GM21526 (cell line): Measurements from ENCODE around the gene FGFBP2.
"Not testable (repeated sequence)": the region's sequence is repeated elsewhere in the genome, so short reads cannot be mapped to it uniquely, and the experiment has no call there.

ENCODE experiments used
- ATAC-seq: cut with Tn5 transposase; IDR thresholded peaks from one replicate; pipeline ENCODE4 v1.9.1; 2021; ENCODE audit warnings: moderate library complexity; ENCODE audit not compliant: unreplicated experiment, low FRiP score

FGFBP2 gene

DNA sequence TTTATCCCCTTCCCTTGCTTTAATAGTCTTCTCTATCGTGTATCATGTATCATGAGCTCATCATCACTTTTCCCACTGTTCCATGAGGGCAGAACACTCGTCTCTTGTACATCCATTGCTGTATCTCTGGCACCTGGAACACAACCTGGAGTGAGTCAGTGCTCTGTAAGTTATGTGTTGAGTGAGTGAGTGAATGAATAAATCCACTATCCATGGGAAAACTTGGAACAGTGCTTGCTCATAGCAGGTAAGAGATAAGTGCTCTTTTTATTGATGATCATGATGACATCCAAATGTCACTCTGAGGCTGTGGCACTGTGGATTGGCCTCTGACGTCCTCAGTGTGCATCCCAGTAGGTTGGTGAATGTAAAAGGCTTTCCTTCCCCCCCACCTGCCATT, 28.7 kb downstream of the FGFBP2 start:
- no peak for ATAC-seq

DNA sequence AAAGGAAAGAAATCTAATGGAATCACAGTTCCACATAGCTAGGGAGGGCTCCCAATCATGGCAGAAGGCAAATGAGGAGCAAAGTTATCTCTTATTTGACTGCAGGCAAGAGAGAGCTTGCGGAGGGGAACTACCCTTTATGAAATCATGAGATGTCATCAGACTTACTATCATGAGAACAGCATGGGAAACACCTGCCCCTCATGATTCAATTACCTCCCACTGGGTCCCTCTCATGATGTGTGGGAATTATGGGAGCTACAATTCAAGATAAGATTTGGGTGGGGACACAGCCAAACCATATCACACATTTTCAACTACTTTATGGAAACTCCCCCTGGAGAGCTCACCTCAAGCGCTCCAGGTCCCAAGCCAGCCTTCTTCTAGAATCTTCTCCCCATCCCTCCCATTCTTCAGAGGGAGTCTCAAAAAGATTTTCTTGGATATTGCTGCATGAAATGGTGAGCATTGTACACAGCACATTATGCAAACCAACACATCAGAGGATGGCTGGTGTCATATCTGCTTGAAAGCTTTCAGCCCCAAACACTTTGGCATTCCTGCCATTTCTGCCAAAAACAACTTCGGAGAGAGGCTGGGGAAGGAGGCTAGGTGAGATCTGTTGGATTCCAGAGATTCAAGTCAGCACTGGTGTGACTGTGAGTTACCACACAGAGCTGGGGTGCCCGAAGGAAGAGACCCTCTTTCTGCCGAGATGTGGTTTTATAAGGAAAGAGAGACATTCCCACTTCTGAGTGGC, 31.3 kb downstream of the FGFBP2 start:
- ATAC-seq, result no peak

DNA sequence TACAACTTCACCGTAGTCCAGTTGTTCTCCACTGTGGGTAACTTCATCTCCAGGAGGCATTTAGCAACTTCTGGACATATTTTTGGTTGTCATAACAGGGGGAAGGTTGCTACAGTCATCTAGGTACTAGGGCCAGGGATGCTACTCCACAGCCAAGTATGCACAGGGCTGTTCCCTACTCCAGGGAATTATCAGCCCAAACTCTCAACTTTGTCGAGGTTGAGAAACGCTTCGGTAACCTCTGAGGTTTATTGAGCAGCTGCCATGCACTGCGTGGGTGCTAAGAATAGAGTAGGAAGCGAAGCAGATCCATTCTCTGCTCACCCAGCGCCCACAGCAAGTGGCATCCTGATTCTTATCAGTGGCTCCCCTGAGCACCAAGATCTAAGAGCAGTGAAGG, 32.7 kb downstream of the FGFBP2 start:
- peak; percentile 49 for ATAC-seq

DNA sequence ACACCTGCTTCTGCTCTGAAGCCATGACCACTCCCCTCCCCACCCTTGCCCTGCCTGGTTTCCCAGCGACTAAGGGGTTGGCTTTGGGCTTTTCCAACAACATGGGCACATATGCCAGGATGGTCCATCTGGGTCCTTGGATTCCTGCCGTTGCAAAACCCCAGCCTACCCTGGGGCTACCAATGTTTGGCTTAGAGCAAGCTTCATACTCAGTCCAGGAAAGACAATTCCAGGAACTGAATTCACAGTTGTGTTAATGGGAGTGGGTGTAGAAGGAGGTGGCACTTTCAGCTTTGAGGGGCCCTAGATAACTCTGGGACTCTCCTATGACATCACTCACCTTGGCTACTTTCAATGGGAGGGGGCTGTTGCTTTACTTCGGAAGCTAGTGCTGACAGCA, 33.4 kb downstream of the FGFBP2 start:
- ATAC-seq, result no peak

DNA sequence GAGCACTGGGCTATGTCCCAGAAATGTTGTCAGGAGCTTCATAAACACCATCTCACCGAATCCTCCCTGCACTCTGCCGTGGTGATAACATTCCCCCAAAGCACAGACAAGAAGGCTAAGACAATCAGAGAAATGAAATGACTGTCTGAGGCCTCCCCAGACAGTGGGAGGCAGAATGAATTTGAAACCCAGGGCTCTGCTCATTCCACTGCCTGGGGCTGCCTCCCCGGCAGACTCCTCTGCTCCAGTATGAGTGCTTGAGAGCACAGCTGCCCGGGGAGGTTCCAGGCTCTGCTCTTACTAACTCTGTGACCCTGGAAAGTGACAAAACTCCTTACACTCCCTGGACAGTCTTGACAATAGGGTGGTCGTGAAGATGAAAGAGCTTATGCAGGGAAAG, 34.1 kb downstream of the FGFBP2 start:
- ATAC-seq, result no peak

DNA sequence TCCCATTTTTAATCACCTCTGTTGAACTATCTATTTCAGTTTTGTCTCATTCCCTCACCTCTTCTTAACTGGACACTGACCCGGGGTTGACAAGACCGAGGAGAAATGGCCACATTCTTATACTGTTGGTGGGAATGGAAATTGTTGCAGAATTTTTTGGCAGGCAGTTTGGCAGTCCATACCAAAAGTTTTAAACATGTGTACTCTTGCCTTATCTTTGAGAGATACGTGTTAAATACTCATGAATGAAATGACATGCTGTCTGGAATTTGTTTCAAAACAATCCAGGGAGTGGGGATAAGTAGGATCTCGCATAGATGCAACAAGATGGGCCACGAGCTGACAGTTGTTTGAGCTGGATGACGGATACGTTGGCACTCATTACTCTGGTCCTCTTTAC, 36.5 kb downstream of the FGFBP2 start:
- no peak for ATAC-seq

DNA sequence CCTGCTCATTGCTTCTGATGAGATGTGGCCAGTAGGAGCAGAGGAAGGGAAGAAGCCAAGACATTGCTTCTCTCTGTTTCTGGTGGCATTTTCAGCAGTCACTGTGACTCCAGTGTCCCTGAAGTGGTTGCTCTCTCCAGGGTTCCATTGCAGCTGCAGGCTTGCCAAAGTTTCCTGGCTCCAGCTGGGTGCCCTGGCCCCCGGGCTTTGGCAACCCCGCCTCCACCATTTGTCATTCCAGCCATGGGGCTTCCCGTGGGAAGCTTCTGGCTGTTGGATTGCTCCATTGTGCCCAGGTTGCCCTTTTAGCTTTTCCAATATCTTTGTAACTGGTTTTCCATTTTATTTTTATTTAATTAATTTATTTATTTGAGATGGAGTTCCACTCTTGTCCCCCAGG, 37.1 kb downstream of the FGFBP2 start:
- no peak for ATAC-seq

DNA sequence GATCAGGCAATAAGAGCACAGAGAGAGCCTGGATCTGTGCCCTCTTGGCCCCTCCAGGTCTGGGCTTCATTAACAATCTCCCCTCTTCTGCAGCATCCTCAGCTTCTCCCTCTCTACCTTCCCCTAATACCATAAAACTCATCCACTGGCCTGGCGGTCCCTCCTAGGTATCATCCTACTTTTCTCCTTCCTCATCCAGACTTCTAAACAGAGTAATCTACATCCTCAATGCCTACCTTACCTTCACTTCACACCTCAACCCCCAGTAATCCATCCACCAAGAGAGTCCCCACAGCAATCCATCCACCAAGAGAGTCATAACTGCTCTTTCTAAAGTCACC, 41.4 kb downstream of the FGFBP2 start:
- no peak for ATAC-seq

DNA sequence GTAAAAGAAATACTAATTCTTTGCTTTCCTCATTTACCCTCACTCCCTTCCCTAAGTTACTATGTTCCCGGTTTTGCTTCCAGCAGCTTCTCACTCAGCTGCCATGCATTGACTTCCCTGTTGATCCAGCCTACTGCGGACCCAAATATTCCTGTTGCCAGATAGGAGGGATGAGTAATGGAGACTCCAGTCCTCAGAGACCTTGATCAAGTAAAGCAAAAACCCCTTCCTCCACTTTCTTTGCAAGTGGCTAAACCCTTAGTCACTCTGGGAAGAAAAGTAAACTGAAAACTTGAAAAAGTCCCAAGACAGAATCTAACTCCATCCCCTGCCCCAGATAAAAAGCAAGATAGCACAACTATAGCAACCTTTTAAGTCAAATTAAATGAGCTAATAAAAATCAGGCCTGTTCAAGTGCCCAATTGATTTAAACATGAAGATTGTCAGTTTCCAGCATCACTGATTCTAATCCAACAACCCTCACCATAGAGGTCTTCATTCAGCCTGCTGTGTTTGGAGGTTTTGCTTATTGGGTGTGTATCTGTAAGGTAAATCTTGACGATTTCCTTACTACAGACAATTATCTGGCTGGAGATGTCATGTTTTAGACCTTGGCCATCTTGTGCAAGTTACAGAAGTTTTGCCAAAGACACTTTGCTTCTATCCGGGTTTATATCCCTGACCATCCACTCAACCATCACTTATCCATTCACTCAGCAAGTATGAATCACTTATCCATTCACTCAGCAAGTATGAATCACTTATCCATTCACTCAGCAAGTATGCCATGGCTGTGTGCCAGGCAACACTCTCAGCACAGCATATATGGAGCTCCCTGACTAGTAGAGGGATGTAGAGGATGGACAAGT, 42.0 kb downstream of the FGFBP2 start:
- no peak for ATAC-seq

DNA sequence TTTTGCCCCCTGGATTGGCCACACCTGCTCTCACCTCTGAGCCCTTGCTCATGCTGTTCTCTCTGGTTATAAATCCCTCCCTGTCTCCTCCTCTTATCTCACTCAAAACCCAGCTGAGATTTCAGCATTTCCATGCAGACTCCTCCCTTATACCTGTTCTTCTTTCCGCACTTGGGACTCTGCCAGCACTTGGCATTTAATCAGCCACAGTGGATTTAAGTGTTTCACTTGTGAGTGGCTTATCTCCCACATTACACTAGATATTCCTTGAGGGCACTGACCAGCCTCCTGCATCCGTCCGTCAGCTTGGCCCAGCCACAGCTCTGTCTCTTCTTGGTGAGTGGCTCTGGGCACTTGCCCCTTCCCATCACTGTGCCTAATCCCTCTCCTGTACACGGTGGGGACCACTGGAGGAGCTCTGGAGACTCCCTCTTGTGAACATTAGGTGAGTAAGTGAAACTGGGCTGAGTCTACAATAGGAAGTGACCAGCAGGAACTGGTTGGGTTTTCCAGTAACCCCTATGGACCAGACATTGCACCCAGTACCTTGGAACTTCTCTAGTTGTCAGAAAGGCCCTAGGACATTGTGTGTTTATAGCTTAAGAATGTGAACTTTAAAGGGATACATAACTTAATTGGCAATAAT, 44.4 kb downstream of the FGFBP2 start:
- no peak for ATAC-seq

DNA sequence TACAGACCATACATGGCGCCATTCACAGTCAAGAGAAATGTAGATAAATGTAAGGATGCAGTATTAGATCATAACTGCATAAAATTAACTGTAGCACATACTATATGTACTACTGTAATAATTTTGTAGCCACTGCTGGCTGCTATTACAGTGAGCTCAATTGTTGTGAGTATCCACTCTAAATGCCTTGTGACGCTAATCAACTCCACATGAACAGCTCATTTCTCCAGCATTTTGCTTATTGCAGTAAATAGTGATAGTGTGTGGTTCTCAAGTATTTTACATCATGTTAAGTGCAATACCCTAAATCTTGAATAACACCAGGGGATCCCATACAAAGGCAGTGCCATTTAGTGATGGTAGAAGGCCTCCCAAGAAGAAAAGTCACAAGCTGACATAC, 45.7 kb downstream of the FGFBP2 start:
- no peak for ATAC-seq

DNA sequence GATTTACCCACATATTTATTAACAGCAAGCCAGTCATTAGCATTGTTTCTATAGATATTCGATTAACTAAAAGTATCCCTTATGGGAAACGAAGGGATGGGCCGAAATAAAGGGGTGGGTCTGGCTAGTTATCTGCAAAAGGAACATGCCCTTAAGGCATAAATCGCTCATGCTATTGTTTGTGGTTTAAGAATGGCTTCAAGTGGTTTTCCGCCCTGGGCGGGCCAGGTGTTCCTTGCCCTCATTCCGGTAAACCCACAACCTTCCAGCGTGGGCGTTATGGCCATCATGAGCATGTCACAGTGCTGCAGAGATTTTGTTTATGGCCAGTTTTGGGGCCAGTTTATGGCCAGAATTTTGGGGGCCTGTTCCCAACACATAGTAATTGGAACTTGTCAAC, 46.6 kb downstream of the FGFBP2 start:
- ATAC-seq, result not testable (repeated sequence)

DNA sequence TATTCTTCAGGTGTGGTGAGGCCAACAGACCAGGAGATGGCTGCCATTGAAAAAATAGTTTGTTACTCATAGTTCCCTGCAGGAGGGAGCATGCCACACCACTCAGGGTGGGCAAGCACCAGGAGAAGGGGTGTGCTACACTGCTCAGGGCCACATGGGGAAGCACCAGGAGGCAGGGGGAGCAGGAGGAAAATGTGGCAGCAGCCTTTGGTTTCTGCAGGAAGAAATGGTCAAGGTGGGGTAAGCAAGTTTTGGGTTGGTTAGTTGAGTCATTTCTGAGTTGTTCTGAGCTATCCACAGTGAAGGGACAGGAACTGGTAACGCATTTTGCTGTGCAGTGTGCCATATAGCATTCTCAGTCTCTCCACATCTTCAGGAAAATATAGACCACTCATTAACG, 48.2 kb downstream of the FGFBP2 start:
- no peak for ATAC-seq

DNA sequence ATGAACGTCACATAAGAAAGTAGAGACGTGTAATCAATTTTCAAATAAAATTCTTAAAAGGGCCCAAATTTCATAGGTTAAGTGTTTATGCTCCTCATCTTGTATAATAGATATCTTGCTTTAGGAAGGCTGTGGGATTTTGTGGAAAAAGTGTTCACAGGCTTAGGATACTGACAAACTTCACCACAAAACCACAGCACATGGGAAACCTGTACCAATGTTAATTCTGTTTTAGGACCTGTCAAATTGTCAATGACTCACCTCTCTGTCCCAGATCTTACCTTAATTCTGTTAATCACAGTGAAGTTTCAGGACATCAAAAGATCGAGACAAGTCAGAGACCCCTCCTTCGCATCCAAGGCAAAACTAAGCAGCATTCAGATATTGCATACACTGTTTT, 48.7 kb downstream of the FGFBP2 start:
- ATAC-seq, result no peak

DNA sequence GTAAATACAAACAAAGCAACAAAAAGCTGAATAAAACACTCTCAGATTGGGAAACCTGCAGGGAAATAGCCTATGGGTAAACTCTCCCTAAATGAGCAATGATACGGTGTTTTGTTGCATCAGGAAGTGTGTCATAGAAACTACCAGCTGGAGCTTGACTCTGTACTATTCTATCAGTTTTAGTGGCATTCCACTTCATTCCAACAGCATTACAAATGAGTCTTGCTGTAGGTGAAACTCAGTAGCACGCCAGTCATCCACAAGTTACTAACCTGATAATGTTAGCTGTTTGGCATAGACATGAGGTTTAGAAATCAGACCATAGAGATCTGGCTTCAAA, 49.4 kb downstream of the FGFBP2 start:
- no peak for ATAC-seq

DNA sequence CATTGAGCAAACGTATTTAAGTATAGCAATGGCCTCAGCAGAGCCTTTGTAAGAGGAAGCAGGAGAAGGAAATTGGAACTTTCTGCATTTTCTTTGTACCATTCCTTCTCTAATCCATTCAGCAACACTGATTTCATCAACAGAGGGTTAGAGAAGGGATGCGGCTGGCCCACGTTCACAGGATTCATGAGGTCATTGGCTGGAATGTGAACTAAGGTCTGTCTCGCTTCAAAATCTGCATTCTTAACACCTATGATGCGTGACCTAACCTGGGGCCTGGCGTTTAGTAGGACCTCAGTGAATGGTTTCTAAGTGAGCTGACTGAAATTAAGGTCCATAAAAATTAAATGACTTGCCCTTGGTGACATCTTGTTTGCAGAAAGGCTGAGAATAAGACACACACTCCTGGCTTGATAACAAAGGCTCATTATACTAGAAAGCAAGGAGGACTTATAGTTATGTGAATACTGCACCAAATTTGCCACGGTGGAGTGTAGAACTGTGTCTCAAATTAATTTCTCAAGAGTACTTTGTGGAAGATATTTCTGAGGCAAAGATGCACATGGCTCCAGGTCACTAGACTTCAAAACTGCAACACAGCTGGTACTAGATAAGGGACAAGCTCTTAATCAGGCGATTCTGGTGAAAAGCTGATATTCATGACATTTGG, 49.9 kb downstream of the FGFBP2 start:
- ATAC-seq, result no peak

DNA sequence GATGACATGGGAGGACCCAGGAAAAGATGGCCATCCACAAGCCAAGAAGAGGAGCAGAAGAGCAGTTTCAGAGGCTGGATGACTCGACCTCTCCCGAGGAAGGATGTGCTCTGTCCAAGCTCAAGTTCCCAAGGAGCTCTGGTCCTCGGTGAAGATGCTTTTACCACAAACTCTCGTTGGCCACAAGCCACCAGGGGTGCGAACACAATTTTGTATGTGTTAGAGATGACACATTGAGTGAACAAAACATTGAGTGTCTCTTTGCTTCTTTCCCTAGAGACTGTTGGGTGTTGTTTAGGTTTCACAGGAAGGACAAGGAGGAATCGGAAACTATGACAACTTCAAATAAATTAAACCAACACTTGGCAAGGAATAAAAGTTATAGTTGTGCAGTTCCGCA, 50.7 kb downstream of the FGFBP2 start:
- no peak for ATAC-seq
